Osteocyte (in vitro differentiated cells): ENCODE measurements around the gene TRIM2. TPM values are rescaled to one million over a fixed set of nuclear protein-coding genes. Genes with fewer than 3 reads are reported as not detected.
A peak's percentile ranks its signal among the peaks of the same experiment; 100 is the strongest.

Experiments used
- DNase-seq: peaks from one replicate; pipeline ENCODE4 v3.0.0; 2021; ENCODE audit warnings: mixed read lengths; ENCODE audit not compliant: unreplicated experiment; ENCODE audit errors: extremely low spot score
- H3K27ac Mint-ChIP-seq: one replicate; pipeline ENCODE4 v1.8.0; 2021; ENCODE audit warnings: mild to moderate bottlenecking, mixed read lengths; ENCODE audit not compliant: unreplicated experiment
- H3K27me3 Mint-ChIP-seq: one replicate; pipeline ENCODE4 v1.8.0; 2021; ENCODE audit warnings: mixed read lengths; ENCODE audit not compliant: unreplicated experiment
- H3K36me3 Mint-ChIP-seq: one replicate; pipeline ENCODE4 v1.8.0; 2021; ENCODE audit warnings: mixed read lengths; ENCODE audit not compliant: unreplicated experiment
- H3K4me1 Mint-ChIP-seq: one replicate; pipeline ENCODE4 v1.8.0; 2021; ENCODE audit warnings: mixed read lengths; ENCODE audit not compliant: unreplicated experiment
- H3K4me3 Mint-ChIP-seq: one replicate; pipeline ENCODE4 v1.8.0; 2021; ENCODE audit warnings: mild to moderate bottlenecking, moderate library complexity, mixed read lengths; ENCODE audit not compliant: unreplicated experiment
- H3K9me3 Mint-ChIP-seq: one replicate; pipeline ENCODE4 v1.8.0; 2021; ENCODE audit warnings: mixed read lengths; ENCODE audit not compliant: unreplicated experiment
- total RNA-seq: library from RNA; stranded (reverse); gene quantifications from 2 replicates; pipeline ENCODE4 v1.2.1, GENCODE V29; 2021
- TF ChIP-seq, protein P1 (sequence below): fragments of 200-600 bp; sonication (generic); IDR thresholded peaks from 2 replicates; pipeline ENCODE4 v1.5.0; 2021; ENCODE audit warnings: antibody characterized with exemption, mild to moderate bottlenecking, moderate library complexity

Gene TRIM2
- total RNA-seq, 1 donor from 2014 or later = 34.0 TPM

DNA sequence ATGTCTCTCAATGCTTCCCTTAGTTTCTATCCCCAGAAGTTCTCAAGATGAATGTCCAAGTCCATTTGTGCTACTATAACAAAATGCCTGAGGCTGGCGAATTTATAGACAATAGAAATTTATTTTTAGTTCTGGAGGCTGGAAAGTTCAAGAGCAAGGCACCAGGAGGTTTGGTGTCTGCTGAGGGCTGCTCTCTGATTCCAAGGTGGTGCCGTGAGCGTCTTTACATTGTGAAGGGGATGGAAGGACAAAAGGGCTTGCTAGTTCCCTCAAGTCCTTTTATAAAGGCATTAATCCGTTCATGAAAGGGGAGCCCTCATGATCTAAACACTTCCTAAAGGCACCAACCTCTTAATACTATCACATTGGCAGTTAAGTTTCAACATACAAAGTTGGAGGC lies 12.3 kb downstream of the TRIM2 start:
- peaks cover 7% of the 10 kb centered on the region for H3K27me3 Mint-ChIP-seq

DNA sequence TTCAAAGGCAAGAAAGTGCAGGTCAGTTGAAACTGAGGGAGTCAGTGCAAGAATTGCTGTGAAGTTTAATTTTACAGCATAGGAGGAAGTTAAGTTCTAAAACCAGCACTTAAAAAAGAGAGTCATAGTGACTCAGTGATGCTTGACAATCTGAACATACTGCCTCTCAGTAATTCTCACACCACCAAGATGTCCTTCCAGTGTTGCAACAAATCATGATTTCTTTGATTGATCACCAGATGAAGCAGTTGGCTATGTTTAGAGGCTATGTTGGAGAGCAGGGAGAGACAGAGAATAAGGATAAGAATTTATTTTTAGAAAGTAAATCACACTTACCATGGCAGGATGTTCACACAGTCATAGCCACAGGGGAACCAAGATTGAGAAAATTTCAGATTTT lies 13.2 kb downstream of the TRIM2 start:
- TF ChIP-seq, protein P1, sequence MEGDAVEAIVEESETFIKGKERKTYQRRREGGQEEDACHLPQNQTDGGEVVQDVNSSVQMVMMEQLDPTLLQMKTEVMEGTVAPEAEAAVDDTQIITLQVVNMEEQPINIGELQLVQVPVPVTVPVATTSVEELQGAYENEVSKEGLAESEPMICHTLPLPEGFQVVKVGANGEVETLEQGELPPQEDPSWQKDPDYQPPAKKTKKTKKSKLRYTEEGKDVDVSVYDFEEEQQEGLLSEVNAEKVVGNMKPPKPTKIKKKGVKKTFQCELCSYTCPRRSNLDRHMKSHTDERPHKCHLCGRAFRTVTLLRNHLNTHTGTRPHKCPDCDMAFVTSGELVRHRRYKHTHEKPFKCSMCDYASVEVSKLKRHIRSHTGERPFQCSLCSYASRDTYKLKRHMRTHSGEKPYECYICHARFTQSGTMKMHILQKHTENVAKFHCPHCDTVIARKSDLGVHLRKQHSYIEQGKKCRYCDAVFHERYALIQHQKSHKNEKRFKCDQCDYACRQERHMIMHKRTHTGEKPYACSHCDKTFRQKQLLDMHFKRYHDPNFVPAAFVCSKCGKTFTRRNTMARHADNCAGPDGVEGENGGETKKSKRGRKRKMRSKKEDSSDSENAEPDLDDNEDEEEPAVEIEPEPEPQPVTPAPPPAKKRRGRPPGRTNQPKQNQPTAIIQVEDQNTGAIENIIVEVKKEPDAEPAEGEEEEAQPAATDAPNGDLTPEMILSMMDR = no peak
- Mint-ChIP-seq H3K4me3 (no peak overlapping the region), H3K4me1 (peaks cover 12% of the 10 kb centered on the region), H3K27ac (no peak overlapping the region), H3K27me3 (peaks cover 7% of the 10 kb centered on the region), H3K36me3 (no peaks in the 10 kb centered on the region), H3K9me3 (no peaks in the 10 kb centered on the region)
- no peak for DNase-seq

More for the DNA sequence above, 12.3 kb downstream of the TRIM2 start:
- Mint-ChIP-seq H3K4me3 (no peak overlapping the region), H3K4me1 (peaks cover 5% of the 10 kb centered on the region), H3K9me3 (no peaks in the 10 kb centered on the region), H3K36me3 (no peaks in the 10 kb centered on the region), H3K27ac (no peak overlapping the region)
- DNase-seq = no peak
- TF ChIP-seq, protein P1 = no peak

DNA sequence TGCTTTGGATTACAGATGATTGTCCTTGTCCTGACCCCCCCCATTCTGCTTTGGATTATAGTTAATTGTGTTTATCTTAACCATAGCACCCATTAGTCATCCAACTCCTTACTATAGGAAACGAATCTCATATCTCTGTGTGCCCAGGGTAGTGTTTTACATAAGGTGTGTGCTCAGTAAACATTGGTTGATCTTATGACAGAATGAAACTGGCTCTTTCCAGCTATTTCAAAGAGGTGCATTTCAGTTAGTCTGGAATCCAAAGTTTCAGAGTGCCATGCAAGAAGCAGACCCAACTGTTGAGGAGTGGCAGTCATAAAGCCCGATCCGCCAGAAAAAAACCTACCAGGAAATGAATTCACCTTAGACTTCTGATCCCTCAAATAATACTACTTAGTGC lies 14.7 kb downstream of the TRIM2 start:
- no peak overlapping the region for H3K4me3 Mint-ChIP-seq
- TF ChIP-seq, protein P1 = no peak
- DNase-seq = no peak
- H3K27me3 Mint-ChIP-seq = peaks cover 7% of the 10 kb centered on the region
- H3K9me3 Mint-ChIP-seq = no peaks in the 10 kb centered on the region
- peaks cover 23% of the 10 kb centered on the region for H3K4me1 Mint-ChIP-seq
- H3K27ac Mint-ChIP-seq = no peak overlapping the region
- H3K36me3 Mint-ChIP-seq = no peaks in the 10 kb centered on the region

DNA sequence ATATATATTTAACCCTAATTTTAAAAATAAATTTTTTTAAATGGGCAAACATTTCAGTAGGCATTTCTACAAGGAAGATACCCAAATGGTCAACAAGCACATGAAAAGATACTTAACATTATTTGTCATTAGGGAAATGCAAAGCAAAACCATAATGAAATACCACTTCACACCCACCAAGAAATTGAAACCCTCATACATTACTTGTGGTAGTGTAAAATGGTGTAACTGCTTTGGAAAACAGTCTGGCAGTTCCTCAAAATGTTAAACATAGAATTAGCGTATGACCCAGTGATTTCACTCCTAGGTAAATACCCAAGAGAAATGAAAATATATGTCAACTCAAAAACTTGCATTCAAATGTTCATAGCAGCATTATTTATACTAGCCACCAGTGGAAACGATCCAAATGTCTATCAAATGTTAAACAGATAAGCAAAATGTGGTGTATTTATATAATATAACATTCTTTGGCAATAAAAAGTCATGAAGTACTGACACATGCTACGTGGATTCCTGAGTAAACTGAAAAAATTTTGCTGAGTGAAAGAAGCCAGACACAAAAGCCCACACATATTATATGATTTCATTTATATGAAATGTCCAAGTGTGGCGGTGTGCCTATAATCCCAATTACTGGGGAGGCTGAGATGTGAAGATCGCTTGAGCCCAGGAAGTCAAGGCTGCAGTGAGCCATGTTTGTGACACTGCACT lies 16.6 kb downstream of the TRIM2 start:
- H3K4me1 Mint-ChIP-seq = peaks cover 35% of the 10 kb centered on the region
- peaks cover 12% of the 10 kb centered on the region for H3K36me3 Mint-ChIP-seq
- peak overlapping the region; percentile 29 for H3K27ac Mint-ChIP-seq
- H3K27me3 Mint-ChIP-seq = peaks cover 7% of the 10 kb centered on the region
- no peaks in the 10 kb centered on the region for H3K9me3 Mint-ChIP-seq
- no peak overlapping the region for H3K4me3 Mint-ChIP-seq
- no peak for DNase-seq
- TF ChIP-seq, protein P1 = no peak

DNA sequence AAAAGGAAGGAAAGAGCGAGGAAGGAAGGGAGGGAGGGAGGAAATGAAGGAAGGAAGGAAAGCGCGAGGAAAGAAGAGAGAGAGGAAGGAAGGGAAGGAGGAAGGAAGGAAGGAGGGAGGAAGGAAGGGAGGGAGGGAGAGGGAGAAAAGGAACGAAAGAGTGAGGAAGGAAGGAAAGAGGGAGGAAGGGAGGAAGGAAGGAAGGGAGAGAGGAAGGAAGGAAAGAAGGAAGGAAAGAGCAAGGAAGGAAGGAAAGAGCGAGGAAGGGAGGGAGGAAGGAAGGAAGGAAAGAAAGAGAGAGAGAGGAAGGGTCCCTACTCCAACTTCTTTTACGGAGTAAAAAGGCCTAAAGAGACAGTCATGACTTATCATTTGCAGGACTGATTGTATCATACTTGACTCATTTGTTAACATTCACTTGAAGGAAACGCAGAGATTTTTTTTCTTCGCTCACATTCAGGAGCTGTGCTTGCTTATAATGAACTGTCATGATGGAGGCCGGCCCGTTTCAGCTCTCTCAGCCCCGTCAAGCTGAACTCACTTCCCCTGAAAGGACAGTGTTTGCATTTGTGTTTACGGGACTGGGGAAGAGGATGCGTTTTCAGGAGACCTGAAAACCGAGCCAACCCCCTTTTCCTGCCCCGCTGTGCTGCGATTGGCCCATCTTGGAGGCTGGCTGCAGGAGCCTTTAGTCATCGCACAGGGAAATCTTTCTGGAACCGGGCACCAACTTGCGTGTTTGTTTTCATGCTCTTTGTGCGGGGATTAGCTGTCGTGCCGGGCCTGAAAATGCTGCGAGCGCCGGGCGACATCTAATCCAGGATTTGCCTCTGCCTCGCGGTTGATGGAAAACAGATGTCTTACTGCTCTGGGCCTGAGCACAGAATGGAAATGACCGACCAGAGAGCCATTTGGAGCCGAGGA lies 17.8 kb downstream of the TRIM2 start:
- peak overlapping the region; percentile 99 for H3K27ac Mint-ChIP-seq
- DNase-seq = no peak
- H3K27me3 Mint-ChIP-seq = peaks cover 6% of the 10 kb centered on the region
- H3K4me1 Mint-ChIP-seq = peaks cover 37% of the 10 kb centered on the region
- peaks cover 14% of the 10 kb centered on the region for H3K36me3 Mint-ChIP-seq
- peak overlapping the region; percentile 94 for H3K4me3 Mint-ChIP-seq
- H3K9me3 Mint-ChIP-seq = no peaks in the 10 kb centered on the region
- TF ChIP-seq, protein P1 = no peak
